ENCODE results near the gene URM1. TPM values are rescaled to one million over a fixed set of nuclear protein-coding genes. Genes with fewer than 3 reads are reported as not detected.

Gene URM1
- total RNA-seq, 6 experiments from 2014 or later: 16.6 to 25.9 (median 22.2) TPM

- Histone ChIP-seq H3K9me3 (no peaks in the 10 kb centered on the region), H3K4me1 (no peaks in the 10 kb centered on the region), H3K36me3 (peaks cover 0 to 20% (median 14%) of the 10 kb centered on the region in 4 donors), H3K27ac (no peak overlapping the region), H3K4me3 (no peak overlapping the region), H3K27me3 (no peaks in the 10 kb centered on the region)
- WGBS (ENCODE audit: insufficient coverage, low coverage, low lambda C conversion rate, missing lambda C conversion rate): 100% methylated on average over 2 of the region's 18 CpGs
- TF ChIP-seq POLR2A (IDR thresholded peaks at IDR 0.05) (no peak), CTCF (IDR thresholded peaks at IDR 0.05) (no peak)
- no peak for ATAC-seq
- DNase-seq: no peak
- intact Hi-C loops (cut with DNase I): no loop called here
These were observed 14.6 kb downstream of the URM1 start for GRCh38 chr9:128385496-128386460.

GRCh38 chr9:128388150-128388549 lies 17.0 kb downstream of the URM1 start:
- H3K4me1 ChIP-seq: no peaks in the 10 kb centered on the region
- ATAC-seq (no peak), DNase-seq (no peak)
- H3K27me3 ChIP-seq: no peaks in the 10 kb centered on the region
- H3K4me3 ChIP-seq: no peak overlapping the region
- 86% methylated on average over 4 of the region's 10 CpGs for WGBS (ENCODE audit: insufficient coverage, low coverage, low lambda C conversion rate, missing lambda C conversion rate)
- peaks cover 0 to 20% (median 14%) of the 10 kb centered on the region in 4 donors for H3K36me3 ChIP-seq
- no peak overlapping the region for H3K27ac ChIP-seq
- intact Hi-C loops (cut with DNase I): no loop called here
- no peaks in the 10 kb centered on the region for H3K9me3 ChIP-seq
- TF ChIP-seq CTCF (IDR thresholded peaks at IDR 0.05) (no peak), POLR2A (IDR thresholded peaks at IDR 0.05) (no peak)

GRCh38 chr9:128389395-128390149 lies 18.4 kb downstream of the URM1 start:
- Histone ChIP-seq H3K27ac (no peak overlapping the region), H3K4me3 (no peak overlapping the region), H3K27me3 (no peaks in the 10 kb centered on the region), H3K36me3 (peaks cover 0 to 20% (median 13%) of the 10 kb centered on the region in 4 donors), H3K9me3 (no peaks in the 10 kb centered on the region), H3K4me1 (no peaks in the 10 kb centered on the region)
- DNase-seq (no peak), ATAC-seq (no peak)
- TF ChIP-seq POLR2A (IDR thresholded peaks at IDR 0.05) (no peak), CTCF (IDR thresholded peaks at IDR 0.05) (no peak)
- intact Hi-C loops (cut with DNase I): no loop called here
- no CpG with 5 or more reads among the region's 13 CpGs for WGBS (ENCODE audit: insufficient coverage, low coverage, low lambda C conversion rate, missing lambda C conversion rate)

- no peak overlapping the region for H3K27ac ChIP-seq
- H3K9me3 ChIP-seq: no peaks in the 10 kb centered on the region
- ATAC-seq: no peak
- WGBS (ENCODE audit: insufficient coverage, low coverage, low lambda C conversion rate, missing lambda C conversion rate): 91% methylated on average over 6 of the region's 11 CpGs
- H3K4me3 ChIP-seq: no peak overlapping the region
- H3K27me3 ChIP-seq: no peaks in the 10 kb centered on the region
- TF ChIP-seq POLR2A (IDR thresholded peaks at IDR 0.05): no peak
- TF ChIP-seq CTCF (IDR thresholded peaks at IDR 0.05): no peak
- intact Hi-C loops (cut with DNase I): no loop called here
- no peaks in the 10 kb centered on the region for H3K4me1 ChIP-seq
- peaks cover 0 to 20% (median 13%) of the 10 kb centered on the region in 4 donors for H3K36me3 ChIP-seq
- DNase-seq: no peak
These were observed 19.1 kb downstream of the URM1 start for GRCh38 chr9:128390150-128390812.
